Activated CD4-positive, CD25-positive, alpha-beta regulatory T cell treated with anti-CD3 and anti-CD28 coated beads, Interleukin-2, amount 50 U/mL, for 72 hours (primary cell): ENCODE results near the gene BANF2.
"Not testable (repeated sequence)": the region's sequence is repeated elsewhere in the genome, so short reads cannot be mapped to it uniquely, and the experiment has no call there.

Source experiments
- DNase-seq: peaks from one replicate; pipeline ENCODE4 v3.0.0; 2021

The BANF2 gene

GRCh38 chr20:17741220-17741619 is 41.5 kb downstream of the BANF2 start:
- no peak for DNase-seq

DNA sequence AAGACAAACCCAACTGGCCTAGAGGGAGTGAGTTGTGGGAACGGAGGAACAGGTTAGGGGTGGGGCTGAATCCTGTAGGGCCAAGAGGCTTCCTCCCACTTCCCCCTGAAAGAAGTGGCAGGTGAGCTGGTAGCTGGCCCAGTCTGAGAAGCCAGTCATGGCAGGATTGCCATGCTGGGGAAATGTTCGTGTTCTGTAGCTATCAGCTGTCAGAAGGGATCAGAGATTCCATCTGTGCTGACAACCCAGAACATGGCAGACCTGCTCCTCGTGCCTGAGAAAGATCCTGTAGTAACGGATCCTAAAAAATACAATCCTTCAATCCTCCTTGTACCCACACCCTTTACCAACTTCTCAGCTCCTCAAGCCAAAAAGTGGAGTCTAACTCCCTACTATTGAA is 43.0 kb downstream of the BANF2 start:
- DNase-seq, result no peak

- no peak for DNase-seq
Measured at GRCh38 chr20:17743677-17744076, 43.9 kb downstream of the BANF2 start.

- DNase-seq, result no peak
Measured at GRCh38 chr20:17747431-17747846, 47.7 kb downstream of the BANF2 start.

DNA sequence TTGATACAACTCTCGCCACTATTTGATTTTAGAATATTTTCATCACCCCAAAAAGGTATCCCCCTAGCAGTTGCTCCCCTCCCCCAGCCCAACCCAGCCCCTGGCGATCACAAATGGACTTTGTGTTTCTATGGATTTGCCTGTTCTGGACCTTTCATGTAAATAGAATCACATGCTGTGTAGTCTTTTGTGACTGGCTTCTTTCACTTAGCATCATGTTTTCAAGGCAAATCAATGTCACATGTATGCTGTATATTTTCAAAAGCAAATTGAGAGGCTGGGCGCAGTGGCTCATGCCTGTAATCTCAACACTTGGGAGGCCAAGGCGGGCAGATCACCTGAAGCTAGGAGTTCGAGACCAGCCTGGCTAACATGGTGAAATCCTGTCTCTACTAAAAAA is 48.5 kb downstream of the BANF2 start:
- DNase-seq, result no peak

DNA sequence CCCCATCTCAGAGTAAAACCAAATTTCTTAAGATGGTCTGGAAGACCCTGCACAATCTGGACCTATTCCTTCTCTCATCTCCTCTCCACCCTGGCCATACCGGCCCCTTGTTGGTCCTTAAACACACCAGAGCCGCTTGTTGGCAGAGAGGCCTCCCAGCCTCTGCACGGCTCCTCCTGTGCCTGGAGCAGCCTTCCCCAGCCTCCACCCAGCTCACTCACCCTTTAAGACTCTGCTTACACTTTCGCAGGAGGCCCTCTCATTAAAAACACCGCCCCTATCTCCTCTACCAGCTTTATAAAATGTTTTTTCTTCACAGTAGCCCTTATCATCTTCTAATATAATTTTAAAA is 49.8 kb downstream of the BANF2 start:
- no peak for DNase-seq

DNA sequence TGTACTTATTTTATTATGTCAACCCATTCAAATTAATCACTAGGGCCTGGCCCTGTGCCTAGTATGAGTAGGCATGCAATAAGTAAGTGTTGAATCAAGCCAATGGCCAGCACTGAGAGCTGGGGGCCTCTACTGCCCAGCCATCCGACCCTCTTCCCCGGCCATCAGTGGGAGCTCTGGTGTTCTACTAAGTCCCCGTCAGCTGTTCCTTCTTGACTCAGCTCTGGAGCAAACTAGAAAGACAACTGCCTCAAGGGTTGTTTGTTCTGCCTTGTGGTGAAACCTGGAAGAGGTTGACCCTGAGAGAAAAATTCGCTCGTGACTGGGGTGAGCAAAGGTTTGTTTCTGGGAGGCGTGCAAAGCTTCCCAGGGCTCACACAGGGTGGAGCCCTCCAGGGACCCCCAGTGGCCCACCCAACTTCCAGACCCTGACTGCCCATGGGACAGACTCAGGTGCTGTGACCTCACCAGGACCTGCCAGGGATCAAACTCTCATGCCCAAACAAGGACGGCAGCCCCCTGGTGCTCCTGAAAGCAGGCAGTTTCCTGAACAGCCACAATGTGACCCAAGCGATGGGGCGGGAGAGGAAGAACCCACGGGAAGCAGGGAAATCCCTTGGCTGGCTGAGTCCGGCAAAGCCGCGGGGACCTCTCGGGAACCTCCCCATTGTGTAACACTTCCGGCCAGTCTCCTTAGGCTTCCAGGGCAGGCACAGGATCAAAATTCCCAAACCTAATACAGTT is 50.4 kb downstream of the BANF2 start:
- no peak for DNase-seq

DNA sequence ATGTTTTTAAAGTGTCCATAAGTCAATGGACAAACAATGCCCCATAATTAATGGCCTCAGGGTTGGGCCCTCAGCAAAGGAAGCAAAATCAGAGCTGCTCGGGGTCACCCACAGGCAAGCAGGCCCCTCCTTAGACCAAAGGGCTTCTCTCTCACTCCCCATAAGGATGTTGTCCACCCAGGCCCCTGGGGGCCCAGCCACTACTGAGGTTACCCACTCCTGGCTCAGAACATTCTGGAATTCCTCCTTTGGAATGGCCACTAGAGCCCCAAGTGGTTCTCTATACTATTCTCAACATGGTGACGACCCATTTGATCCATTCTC is 50.9 kb downstream of the BANF2 start:
- DNase-seq, result no peak

DNA sequence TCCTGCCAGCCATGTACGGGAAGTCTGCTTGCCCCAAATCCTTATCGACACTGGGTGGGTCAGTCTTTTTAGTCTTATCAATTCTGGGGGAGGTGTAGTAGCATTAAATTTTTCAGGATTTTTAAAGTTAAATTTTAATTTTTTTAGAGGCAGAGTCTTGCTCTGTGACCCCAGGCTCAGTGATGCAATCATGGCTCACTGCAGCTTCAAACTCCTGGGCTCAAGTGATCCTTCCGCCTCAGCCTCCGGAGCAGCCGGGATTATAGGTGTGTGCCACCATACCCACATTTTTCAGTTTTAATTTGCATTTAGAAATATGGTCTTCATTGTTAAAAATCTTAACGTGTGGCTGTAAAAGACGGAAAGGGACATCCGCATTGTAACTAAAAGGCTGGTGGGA is 51.9 kb downstream of the BANF2 start:
- no peak for DNase-seq

DNA sequence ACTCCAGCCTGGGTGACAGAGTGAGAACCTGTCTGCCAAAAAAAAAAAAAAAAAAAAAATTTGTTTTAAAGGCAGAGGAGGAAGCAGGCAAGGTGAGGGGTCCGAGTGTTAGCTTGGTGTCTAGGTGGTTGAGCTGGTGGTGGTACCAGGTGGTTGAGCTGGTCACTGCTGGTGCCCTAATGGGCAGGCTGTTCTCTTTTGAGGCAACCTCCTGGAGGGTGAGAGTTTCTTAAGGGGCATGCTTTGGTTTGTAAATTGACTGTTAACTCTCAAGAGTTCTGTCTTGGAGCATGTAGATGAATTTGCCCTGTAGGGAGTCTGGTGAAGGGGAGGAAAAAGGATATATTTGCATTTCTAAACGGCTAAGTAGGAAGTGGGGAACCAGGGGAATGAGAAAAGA is 52.7 kb downstream of the BANF2 start:
- no peak for DNase-seq

DNA sequence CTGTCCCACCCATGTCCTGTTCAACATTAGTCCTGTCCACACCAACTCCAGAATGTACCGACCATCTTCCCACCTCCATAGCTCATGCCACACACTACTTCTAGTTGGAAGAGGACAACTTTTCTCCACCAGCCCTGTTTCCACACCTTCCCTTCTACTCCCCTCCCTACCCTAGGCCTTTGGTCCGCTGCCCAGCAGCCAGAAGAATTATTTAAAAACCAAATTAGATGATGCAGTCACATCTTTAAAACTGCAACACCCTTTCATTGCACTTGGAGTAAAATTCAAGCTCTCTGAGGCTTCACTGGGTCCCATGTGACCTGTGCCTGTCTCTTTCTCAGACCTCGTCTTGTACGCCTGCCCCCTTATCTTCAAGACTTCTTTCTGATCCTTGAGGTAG is 53.8 kb downstream of the BANF2 start:
- no peak for DNase-seq

DNA sequence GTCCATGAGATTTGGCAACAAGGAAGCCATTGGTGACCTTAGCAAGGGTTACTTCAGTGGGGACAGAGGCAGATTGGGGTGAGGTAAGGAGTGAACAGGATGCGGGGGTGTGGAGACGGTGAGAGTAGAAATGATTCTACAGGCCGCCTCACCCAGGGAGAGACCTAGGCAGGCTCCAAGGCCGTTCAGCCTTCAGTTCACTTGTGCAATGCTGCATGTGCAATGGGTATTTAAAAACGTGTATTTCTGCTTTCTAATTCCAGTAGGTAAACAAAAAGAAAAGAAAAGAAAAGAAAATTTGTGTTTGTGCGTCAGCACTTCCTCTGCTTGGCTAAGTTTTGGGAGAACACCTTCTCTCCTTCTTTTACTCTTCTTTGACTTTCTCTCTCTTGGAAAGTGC is 56.8 kb downstream of the BANF2 start:
- no peak for DNase-seq

DNA sequence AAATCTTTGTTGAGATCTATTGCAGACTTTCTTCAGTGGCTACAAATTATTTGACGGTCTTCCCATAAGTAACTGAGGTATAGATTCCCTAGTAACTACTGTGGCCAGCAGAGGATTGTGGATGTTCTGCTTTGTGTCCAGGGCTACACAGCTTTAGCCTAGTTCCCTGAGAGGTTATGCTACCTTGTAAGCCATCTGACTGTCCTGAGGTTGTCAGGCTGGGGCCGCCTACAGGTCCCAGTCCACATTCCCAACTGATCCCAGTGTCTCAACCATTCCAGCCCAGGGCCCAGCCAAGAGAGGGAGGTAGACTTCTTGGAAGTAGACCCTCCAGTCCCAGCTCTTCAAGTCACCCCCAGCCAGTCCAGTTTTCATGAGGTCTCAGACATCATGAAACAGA is 57.7 kb downstream of the BANF2 start:
- DNase-seq, result no peak

- no peak for DNase-seq
Measured at GRCh38 chr20:17758010-17758409, 58.2 kb downstream of the BANF2 start.

DNA sequence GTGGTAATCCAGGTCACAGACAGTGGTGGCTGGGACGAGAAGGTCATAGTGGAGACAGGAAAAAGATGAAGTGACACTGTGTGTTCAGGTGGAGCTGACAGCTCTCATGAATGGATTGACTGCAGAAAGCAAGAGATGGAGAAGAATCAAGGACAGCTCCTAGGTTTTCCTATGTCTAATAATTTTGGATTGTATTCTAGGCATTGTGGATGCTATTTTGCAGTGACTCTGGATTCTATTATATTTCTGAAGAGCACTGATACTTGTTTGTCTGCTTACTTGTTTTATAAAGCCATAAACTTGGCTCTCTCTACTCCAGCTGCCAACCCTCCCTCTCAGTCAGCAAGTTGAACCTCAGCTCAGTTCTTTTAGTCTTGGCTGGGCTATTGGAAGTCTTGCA is 58.7 kb downstream of the BANF2 start:
- no peak for DNase-seq

GRCh38 chr20:17759449-17759848 is 59.7 kb downstream of the BANF2 start:
- no peak for DNase-seq

GRCh38 chr20:17761604-17762003 is 61.8 kb downstream of the BANF2 start:
- DNase-seq, result no peak

DNA sequence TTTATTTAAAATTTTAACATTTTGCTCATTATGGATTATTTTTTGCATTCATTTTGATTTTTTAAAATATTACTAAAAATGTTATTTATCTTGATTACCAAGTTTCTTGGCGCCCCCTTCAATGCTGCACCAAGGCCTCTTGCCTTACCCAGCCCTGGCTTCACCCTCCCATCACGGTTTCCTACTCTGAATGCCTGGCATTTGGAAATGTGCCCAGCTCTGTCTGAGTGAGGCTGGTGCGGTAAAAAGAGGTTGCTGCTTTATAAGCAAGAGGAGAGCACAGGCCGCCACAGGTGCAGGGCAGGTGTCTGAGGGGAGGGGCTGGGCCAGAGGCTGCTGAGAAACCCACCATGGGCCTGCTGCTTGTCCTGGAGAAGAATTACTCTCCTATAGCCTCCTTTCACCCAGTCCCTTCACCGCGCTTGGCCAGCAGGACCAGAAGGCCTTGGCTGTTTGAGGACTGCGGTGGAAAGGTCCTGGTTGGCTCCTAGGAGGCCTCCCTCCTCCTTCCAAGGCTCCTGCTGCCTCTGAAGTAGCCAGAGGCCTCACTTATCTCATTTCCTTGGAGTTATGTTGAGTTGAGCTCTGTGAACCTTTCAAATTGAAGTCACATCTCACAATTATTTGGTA is 62.6 kb downstream of the BANF2 start:
- DNase-seq, result no peak

DNA sequence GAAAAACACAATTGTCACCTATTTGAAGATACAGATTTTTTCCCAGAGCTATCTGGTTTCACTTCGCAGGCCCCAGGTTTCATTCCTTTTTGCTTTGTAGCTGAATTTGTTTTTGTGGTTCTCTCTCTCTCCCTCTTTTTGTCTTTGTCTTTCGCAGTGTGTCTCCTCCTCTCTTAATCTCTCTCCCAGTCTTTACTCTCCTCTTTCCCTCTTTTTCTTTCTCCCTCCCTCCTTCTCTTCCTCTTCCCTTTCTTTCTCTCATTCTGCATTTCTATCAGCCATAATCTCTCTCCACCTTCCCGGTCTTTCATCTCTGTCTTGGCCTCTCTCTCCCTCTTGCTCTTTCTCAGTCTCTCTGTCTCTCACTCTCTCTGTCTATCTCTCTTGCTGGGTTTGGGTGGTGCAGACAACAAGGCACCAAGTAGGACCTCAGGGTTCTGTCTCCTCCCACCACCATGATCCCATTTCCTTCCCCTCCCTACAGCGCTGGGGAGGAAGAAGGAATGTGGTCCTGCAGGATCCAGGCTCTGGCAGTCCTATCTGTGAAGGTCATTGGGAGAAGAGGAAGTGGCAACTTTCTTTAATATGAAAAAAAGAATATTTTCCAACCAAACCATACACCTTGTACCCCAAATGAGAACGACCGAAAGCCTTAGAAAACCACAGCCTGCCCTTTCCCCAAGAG is 63.2 kb downstream of the BANF2 start:
- DNase-seq, result no peak

- no peak for DNase-seq
Measured at GRCh38 chr20:17765017-17765416, 65.3 kb downstream of the BANF2 start.

DNA sequence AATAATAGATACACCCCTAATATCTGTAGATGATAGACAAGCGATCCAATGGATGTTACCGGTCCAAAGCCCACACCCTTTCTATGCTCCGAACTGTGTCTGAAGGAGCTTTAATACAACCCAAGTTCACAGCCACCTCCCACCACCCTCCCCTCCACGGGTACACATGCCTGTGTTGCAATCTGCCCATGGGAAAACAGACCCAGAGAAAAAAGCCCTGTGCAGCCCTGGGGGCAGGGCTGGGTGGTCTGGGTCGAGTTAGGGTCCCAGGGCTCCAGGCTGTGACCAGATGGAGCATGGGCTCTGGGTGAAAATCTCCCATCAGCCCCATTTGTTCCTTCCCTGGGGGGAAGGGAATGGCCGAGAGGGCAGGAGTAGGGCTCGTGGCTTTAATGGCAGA is 65.8 kb downstream of the BANF2 start:
- no peak for DNase-seq

DNA sequence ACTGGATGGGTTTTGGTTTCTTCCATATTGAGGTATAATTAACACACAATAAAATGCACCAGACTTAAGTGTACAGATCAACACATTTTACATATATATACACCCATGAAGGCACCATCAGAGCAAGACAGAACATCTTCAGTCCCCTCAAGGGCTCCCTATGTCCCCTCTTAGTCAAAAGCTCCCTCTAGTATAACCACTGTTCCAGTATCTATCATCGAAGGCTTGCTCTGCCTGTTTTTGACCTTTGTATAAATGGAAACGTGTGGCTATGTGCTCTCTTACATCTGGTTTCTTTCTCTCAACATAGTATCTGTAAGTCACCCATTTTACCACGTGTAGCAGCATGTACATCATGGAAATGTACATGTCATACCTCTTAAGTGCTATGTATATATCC is 66.5 kb downstream of the BANF2 start:
- DNase-seq, result no peak

- DNase-seq, result no peak
Measured at GRCh38 chr20:17767624-17768023, 67.9 kb downstream of the BANF2 start.

DNA sequence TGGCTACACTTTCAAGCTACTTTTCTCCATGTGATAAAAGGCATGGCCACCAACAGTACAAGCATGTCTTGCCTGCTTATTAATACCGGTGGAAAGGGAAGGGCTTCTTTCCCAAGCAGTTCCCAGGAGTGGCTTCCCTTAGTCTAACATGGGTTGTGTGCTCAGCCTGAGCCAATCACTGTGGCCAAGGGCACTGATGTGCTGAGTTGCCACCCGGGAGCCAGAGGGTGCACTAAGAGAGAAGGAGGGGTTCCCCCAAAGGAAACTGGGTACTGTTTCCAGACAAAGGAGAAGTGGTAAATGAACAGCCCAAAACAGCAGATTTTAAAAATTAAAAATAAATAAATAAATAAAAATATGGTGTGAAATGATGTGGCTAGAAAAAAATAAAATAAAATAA is 68.5 kb downstream of the BANF2 start:
- no peak for DNase-seq

- not testable (repeated sequence) for DNase-seq
Measured at GRCh38 chr20:17769716-17770115, 70.0 kb downstream of the BANF2 start.
